ENCODE results near the gene CHFR. TPM values are rescaled to one million over a fixed set of nuclear protein-coding genes. Genes with fewer than 3 reads are reported as not detected.

The CHFR gene
- total RNA-seq, 4 donors from 2014 or later: 27.2 to 34.7 (median 30.6) TPM

DNA sequence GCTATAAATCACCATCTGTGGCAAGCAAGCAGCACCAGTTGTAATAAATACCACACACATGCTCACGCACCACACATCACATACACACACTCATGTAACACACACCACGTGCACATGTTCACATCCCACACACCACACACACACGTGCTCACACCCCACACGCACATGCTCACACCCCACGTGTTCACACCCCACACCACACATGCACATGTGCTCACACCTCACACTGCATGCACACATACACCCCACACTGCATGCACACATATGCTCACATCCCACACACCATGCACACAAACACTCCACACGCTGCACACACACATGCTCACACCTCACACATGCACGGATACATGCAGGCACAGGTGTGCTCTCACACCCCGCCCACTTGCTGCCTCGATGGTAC, 102.8 kb downstream of the CHFR start:
- no peak overlapping the region for H3K4me3 ChIP-seq (ENCODE audit: low read depth, poor library complexity, severe bottlenecking)
- 80% methylated on average over 9 of the region's 9 CpGs for WGBS, 2 donors
- TF ChIP-seq, protein P1, sequence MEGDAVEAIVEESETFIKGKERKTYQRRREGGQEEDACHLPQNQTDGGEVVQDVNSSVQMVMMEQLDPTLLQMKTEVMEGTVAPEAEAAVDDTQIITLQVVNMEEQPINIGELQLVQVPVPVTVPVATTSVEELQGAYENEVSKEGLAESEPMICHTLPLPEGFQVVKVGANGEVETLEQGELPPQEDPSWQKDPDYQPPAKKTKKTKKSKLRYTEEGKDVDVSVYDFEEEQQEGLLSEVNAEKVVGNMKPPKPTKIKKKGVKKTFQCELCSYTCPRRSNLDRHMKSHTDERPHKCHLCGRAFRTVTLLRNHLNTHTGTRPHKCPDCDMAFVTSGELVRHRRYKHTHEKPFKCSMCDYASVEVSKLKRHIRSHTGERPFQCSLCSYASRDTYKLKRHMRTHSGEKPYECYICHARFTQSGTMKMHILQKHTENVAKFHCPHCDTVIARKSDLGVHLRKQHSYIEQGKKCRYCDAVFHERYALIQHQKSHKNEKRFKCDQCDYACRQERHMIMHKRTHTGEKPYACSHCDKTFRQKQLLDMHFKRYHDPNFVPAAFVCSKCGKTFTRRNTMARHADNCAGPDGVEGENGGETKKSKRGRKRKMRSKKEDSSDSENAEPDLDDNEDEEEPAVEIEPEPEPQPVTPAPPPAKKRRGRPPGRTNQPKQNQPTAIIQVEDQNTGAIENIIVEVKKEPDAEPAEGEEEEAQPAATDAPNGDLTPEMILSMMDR (IDR thresholded peaks at IDR 0.05): no peak
- TF ChIP-seq POLR2A (IDR thresholded peaks at IDR 0.05): no peak
- intact Hi-C loops (cut with DNase I; ENCODE audit: low total_unique reads): no loop called here
- no peak for DNase-seq (ENCODE audit: low spot score in 2 of 2)

- intact Hi-C loops (cut with DNase I; ENCODE audit: low total_unique reads): no loop called here
- 82 to 83% methylated on average over 22 of the region's 22 CpGs for WGBS, 2 donors
- no peak for TF ChIP-seq POLR2A (IDR thresholded peaks at IDR 0.05)
- TF ChIP-seq, protein P1 (IDR thresholded peaks at IDR 0.05): no peak
- peak in 1 of 2 donors; percentile 60 for DNase-seq (ENCODE audit: low spot score in 2 of 2)
- no peak overlapping the region for H3K4me3 ChIP-seq (ENCODE audit: low read depth, poor library complexity, severe bottlenecking)
These were observed 103.4 kb downstream of the CHFR start for GRCh38 chr12:132783917-132784531.

Other genes with a start within 250 kb of the CHFR start
- 10 to 100 TPM; 25.8 to 66.0 (median 36.9) TPM for gene POLE, start 200.3 kb downstream of the CHFR start, total RNA-seq
- 10 to 100 TPM; 13.7 to 33.4 (median 19.1) TPM for gene PXMP2, start 200.0 kb downstream of the CHFR start, total RNA-seq
- gene PGAM5, start 176.8 kb downstream of the CHFR start, total RNA-seq: 10 to 100 TPM; 28.1 to 54.6 (median 32.8) TPM
- gene ANKLE2, start 125.8 kb downstream of the CHFR start, total RNA-seq: 10 to 100 TPM; 57.9 to 94.5 (median 60.5) TPM
- 10 to 100 TPM; 44.5 to 81.0 (median 74.7) TPM for gene GOLGA3, start 58.7 kb downstream of the CHFR start, total RNA-seq
- 1 to 10 TPM; 4.9 to 7.7 (median 5.6) TPM for gene ZNF605, start 68.7 kb upstream of the CHFR start, total RNA-seq
- 10 to 100 TPM in 3 of 4 donors, 1 to 10 TPM in 1; 5.7 to 16.8 (median 14.1) TPM for gene ZNF26, start 98.8 kb upstream of the CHFR start, total RNA-seq
- gene ZNF84, start 149.9 kb upstream of the CHFR start, total RNA-seq: 10 to 100 TPM; 15.7 to 18.9 (median 16.4) TPM
- 10 to 100 TPM; 10.3 to 21.5 (median 18.5) TPM for gene ZNF140, start 193.3 kb upstream of the CHFR start, total RNA-seq
- 1 to 10 TPM; 1.0 to 1.6 (median 1.4) TPM for gene ZNF891, start 242.7 kb upstream of the CHFR start, total RNA-seq
- gene ZNF10, start 243.0 kb upstream of the CHFR start, total RNA-seq: 1 to 10 TPM; 2.2 to 8.8 (median 5.1) TPM

All from lower leg skin (tissue), 4 donors.